HFF-Myc (cell line): ENCODE data around the gene NME8.

Experiments used
- DNase-seq: peaks from one replicate; pipeline ENCODE4 v3.0.0-alpha.2; 2011; ENCODE audit warnings: low read depth; ENCODE audit errors: extremely low read depth
- H3K4me3 ChIP-seq: replicated peaks from 2 replicates; pipeline ENCODE4 v1.5.1; 2011; ENCODE audit warnings: low read depth, mild to moderate bottlenecking, control low read depth, low read length
- CTCF ChIP-seq: IDR thresholded peaks from 2 replicates; pipeline ENCODE4 v1.5.1; 2012; ENCODE audit warnings: mild to moderate bottlenecking, low read depth, low read length, control low read depth; ENCODE audit errors: missing control alignments

The NME8 gene

GRCh38 chr7:37930226-37930948 lies 82.0 kb downstream of the NME8 start:
- TF ChIP-seq CTCF = no peak
- H3K4me3 ChIP-seq = no peak overlapping the region
- no peak for DNase-seq

- no peak overlapping the region for H3K4me3 ChIP-seq
- no peak for DNase-seq
- no peak for TF ChIP-seq CTCF
These were observed 84.1 kb downstream of the NME8 start for GRCh38 chr7:37932543-37932942.

DNA sequence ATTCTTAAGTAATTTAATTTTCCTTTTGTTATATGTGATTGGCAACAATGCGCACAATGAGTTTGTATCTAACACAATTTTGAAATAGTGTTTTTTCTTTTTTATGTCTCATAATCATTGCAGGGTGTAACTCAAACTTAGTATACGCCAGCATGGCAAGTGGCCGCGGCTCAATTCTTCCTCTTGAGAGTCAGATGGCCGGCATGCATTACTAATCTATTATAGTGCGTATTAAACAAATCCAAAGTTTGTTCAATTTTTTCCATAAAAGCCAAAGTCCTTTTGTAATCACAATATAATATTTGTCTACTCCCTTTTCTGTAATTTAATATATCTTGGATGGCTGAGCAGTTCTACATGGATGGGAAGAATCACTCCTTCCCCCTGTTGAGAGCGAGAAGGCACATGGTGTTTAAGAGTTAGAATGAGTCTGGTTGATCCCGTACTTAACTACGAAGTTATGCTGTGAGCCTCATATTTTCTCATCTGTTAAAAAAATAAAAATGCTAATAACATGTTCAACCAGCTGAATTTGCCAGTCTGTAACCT lies 84.7 kb downstream of the NME8 start:
- no peak for TF ChIP-seq CTCF
- H3K4me3 ChIP-seq = no peak overlapping the region
- no peak for DNase-seq

GRCh38 chr7:37942934-37943610 lies 94.7 kb downstream of the NME8 start:
- no peak overlapping the region for H3K4me3 ChIP-seq
- no peak for DNase-seq
- TF ChIP-seq CTCF = no peak

DNA sequence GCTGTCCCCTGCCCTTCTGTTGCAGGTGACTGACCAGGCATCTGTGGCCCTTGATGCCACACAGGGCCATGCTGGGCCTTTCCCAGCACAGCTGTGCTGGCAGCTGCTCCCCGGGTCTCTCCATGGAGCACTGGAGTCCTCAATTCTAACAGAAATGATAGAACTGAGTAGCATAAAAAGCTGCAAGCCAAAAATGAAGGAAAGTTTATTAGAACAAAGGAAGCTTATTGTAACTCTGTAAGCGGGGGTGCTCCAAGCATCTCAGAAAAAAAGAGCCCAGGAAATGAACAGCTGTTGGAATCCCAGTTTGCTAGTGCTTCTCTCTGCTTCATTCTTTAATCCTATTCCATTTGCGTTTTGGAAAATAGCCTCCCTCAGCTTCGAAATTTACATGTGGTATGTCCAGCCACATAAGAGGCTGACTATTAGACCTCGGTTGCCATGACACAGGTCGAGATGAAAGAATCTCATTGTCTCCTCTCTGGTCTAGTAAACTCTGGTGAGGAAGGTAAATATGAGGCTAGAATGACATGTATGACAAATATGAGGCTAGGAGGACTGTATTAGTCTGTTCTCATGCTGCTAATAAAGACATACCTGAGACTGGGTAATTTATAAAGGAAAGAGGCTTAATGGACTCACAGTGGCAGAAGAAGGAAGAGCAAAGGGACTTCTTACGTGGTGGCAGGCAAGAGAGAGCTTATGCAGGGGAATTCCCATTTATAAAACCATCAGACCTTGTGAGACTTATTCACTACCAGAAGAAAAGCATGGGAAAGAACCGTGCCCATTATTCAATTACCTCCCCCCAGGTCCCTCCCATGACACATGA lies 95.7 kb downstream of the NME8 start:
- no peak for DNase-seq
- no peak overlapping the region for H3K4me3 ChIP-seq
- TF ChIP-seq CTCF = no peak

- TF ChIP-seq CTCF = no peak
- no peak for DNase-seq
- H3K4me3 ChIP-seq = no peak overlapping the region
These were observed 96.3 kb downstream of the NME8 start for GRCh38 chr7:37944737-37945054.
